Measurements from ENCODE around the gene PBX3.
A peak's percentile ranks its signal among the peaks of the same experiment; 100 is the strongest.

The PBX3 gene

GRCh38 chr9:125831616-125832015 lies 84.4 kb downstream of the PBX3 start:
- DNase-seq (ENCODE audit: insufficient read length, low spot score) (no peak), FAIRE-seq (peak; percentile 30)
- TF ChIP-seq POLR2A (IDR thresholded peaks at IDR 0.05; ENCODE audit: low read depth, low read length): no peak

DNA sequence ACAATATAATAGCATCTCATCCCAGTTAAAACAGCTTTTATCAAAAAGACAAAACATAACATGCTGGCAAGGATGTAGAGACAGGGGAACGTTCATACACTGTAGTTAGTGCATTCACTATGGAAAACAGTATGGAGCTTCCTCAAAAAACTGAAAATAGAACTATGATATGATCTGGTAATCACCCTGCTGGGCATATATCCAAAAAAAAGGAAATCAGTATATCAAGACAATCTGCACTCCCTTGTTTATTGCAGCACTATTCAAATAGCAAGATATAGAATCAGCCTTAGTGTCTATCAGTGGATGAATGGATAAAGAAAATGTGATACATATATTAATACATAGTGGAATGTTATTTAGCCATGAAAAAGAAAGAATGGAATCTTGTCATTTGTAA lies 88.5 kb downstream of the PBX3 start:
- peak; percentile 77 for FAIRE-seq
- TF ChIP-seq POLR2A (IDR thresholded peaks at IDR 0.05; ENCODE audit: low read depth, low read length): no peak
- no peak for DNase-seq (ENCODE audit: insufficient read length, low spot score)

- TF ChIP-seq POLR2A (IDR thresholded peaks at IDR 0.05; ENCODE audit: low read depth, low read length): no peak
- DNase-seq (ENCODE audit: insufficient read length, low spot score) (no peak), FAIRE-seq (peak; percentile 27)
Observed at GRCh38 chr9:125839317-125839716, 92.1 kb downstream of the PBX3 start.

- no peak for TF ChIP-seq POLR2A (IDR thresholded peaks at IDR 0.05; ENCODE audit: low read depth, low read length)
- no peak for DNase-seq (ENCODE audit: insufficient read length, low spot score)
- peak; percentile 99 for FAIRE-seq
Observed at GRCh38 chr9:125841444-125841843, 94.3 kb downstream of the PBX3 start.

GRCh38 chr9:125842242-125842641 lies 95.1 kb downstream of the PBX3 start:
- TF ChIP-seq POLR2A (IDR thresholded peaks at IDR 0.05; ENCODE audit: low read depth, low read length): no peak
- FAIRE-seq (no peak), DNase-seq (ENCODE audit: insufficient read length, low spot score) (no peak)

- FAIRE-seq (peak; percentile 80), DNase-seq (ENCODE audit: insufficient read length, low spot score) (no peak)
- no peak for TF ChIP-seq POLR2A (IDR thresholded peaks at IDR 0.05; ENCODE audit: low read depth, low read length)
Observed at GRCh38 chr9:125843646-125844045, 96.5 kb downstream of the PBX3 start.

GRCh38 chr9:125844611-125845010 lies 97.4 kb downstream of the PBX3 start:
- DNase-seq (ENCODE audit: insufficient read length, low spot score) (no peak), FAIRE-seq (no peak)
- no peak for TF ChIP-seq POLR2A (IDR thresholded peaks at IDR 0.05; ENCODE audit: low read depth, low read length)

DNA sequence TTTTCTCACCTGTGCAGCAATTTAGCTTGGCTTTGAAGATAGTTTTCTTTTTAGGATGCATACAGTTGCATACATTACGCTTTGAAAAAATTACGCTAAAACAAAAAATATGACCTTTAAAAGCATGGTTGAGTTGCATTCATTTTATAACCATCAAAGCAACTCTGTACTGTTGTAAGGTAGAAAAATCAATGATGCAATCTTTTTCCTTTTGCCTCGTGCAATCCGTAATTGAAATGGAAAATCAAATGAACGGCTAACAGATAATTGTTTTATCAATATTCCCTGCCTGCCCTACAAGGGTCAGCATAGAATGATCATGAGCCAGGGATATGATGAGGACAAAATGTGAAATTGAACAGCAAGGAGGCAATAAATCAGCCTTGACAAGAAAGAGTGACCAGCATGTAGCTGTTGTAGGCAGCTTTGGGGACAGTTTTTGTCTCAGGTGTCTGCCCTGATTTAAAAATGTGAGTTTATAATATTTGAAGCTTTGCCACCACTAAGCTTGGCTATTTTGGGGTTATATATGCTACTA lies 98.2 kb downstream of the PBX3 start:
- FAIRE-seq: peak; percentile 93
- DNase-seq (ENCODE audit: insufficient read length, low spot score): no peak
- TF ChIP-seq POLR2A (IDR thresholded peaks at IDR 0.05; ENCODE audit: low read depth, low read length): no peak

DNA sequence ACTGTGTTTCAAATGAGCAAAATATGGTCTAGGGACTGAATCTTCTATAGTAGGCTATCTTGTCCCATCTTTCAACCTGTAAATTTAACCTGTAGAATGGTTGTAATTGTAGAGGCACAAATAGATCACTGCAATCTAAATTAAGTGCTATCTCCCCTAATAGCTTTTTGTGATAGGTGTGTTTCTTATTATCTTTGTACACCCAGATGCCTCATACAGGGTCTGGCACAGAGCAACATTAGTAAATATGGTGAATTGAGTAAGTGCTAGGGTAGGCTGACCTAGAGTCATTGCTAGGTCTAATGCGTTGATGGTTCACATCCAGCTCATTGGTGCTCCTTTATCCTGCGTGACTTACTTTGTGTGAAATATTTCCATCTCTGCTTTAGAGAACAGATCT lies 100.6 kb downstream of the PBX3 start:
- TF ChIP-seq POLR2A (IDR thresholded peaks at IDR 0.05; ENCODE audit: low read depth, low read length): no peak
- FAIRE-seq (peak; percentile 96), DNase-seq (ENCODE audit: insufficient read length, low spot score) (no peak)

DNA sequence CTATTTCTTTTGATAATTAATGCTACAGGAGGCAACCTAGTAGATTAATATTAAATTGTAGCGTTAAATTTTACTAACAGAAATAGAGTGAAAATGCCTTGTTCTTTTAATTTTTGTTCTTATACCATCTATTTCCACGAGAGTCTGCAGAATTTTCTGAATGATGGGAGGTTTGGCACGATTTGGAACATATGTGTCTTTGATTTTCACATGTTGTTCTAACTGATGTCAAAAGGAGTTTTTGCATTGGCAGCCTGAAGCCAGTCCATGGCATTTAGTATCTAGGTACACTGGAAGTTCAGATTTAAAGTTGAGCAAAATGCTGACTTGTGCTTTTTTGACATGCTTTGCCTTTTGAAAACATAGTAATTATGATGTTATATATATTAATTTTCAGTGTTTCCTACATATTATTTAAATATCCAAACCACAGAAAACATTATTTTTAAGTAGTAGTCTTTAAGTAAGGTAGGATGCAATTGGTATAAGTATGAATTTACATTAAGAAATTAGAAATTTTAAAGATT lies 103.0 kb downstream of the PBX3 start:
- no peak for TF ChIP-seq POLR2A (IDR thresholded peaks at IDR 0.05; ENCODE audit: low read depth, low read length)
- peak; percentile 74 for FAIRE-seq
- no peak for DNase-seq (ENCODE audit: insufficient read length, low spot score)

DNA sequence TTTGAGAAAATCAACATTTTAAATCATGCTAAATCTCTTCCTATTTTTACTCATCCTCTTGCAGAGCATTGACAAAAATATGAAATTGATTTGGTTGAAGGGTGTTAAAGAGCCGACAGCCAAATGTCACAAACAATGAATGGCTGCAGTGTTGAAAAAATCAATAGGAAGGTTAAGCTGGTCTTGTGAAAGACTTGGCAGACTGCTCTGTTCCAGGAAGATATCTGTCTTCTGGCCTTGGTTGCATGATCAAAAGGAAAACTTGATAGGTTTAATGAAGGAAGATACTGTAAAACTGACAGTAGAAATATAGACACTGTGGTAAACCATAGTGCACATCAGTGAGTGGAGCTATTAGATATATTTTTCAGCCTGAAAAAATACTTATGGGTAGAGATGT lies 103.6 kb downstream of the PBX3 start:
- peak; percentile 95 for FAIRE-seq
- no peak for DNase-seq (ENCODE audit: insufficient read length, low spot score)

DNA sequence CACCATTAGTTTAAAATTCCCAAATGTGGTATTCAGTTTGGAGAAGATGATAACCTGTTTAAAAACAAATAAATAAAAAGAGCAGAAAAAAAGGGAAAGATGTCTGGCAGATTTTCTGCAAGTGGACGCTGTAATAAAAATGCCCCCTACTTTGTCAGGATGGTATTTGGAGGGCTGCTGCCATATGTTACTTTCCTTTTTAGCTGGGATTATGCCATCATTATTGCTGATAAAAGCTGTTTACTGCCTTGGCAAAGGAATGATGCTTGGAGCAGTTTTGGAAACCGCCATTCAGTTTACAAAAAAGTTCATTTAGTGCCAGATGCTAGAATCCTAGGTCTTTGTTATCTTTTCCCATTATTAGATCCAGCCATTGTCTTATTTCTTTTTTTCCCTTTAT lies 104.8 kb downstream of the PBX3 start:
- no peak for DNase-seq (ENCODE audit: insufficient read length, low spot score)
- FAIRE-seq: no peak

More for the DNA sequence above, 103.6 kb downstream of the PBX3 start:
- TF ChIP-seq POLR2A (IDR thresholded peaks at IDR 0.05; ENCODE audit: low read depth, low read length): no peak

DNA sequence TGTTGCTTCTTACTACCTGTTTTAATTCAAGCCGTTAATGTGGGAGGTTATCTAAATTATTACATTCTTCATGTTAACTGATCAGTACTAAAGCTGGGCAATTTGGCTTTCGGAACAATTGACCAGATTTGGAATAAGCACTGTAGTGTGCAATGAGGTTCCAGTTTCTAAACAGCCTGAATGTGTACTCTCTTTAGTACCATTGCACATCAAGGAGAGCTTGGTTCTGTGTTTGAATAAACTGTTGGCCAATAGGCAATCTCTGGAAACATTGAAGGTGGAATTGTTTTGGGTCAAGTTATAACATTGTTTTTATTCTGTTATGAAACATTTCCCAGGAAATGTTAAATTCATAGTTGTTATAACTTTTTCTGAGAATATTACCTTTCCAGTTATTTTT lies 105.2 kb downstream of the PBX3 start:
- peak; percentile 97 for FAIRE-seq
- TF ChIP-seq POLR2A (IDR thresholded peaks at IDR 0.05; ENCODE audit: low read depth, low read length): no peak
- no peak for DNase-seq (ENCODE audit: insufficient read length, low spot score)

More for the DNA sequence above, 104.8 kb downstream of the PBX3 start:
- no peak for TF ChIP-seq POLR2A (IDR thresholded peaks at IDR 0.05; ENCODE audit: low read depth, low read length)

GRCh38 chr9:125854553-125855275 lies 107.5 kb downstream of the PBX3 start:
- no peak for DNase-seq (ENCODE audit: insufficient read length, low spot score)
- peak; percentile 98 for FAIRE-seq
- TF ChIP-seq POLR2A (IDR thresholded peaks at IDR 0.05; ENCODE audit: low read depth, low read length): no peak

DNA sequence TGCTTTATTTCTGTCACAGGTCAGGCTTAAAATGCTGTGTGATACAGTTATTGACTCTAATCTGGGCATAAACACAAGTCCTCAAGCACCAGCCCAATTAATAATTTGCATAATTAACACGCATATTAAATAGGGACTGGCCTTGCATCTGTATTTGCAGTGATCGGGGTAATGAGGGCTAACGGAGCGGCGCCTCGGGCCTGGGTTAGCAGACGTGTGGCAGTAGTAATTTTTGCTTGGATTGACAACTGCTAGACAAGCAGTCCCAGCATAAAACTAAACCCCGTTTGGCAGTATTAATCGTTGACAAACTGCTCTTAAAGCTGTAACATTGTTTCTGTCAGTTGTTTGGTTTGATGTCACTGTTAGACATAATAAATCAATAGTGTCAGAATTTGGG lies 109.2 kb downstream of the PBX3 start:
- DNase-seq (ENCODE audit: insufficient read length, low spot score) (no peak), FAIRE-seq (peak; percentile 91)
- TF ChIP-seq POLR2A (IDR thresholded peaks at IDR 0.05; ENCODE audit: low read depth, low read length): no peak

Data from H54 (cell line).